ENCODE measurements around the gene KCTD17.

GRCh38 chr22:37111156-37111717 is 59.7 kb downstream of the KCTD17 start:
- no peak for TF ChIP-seq CTCF (IDR thresholded peaks at IDR 0.05; ENCODE audit: low read length)
- no peak for TF ChIP-seq EZH2 (IDR thresholded peaks at IDR 0.05; ENCODE audit: borderline replicate concordance, low read length)
